K562 (cell line): Measurements from ENCODE around the gene MBP. TPM values are rescaled to one million over a fixed set of nuclear protein-coding genes. Genes with fewer than 3 reads are reported as not detected.

ENCODE experiments used
- ATAC-seq: fragments of 200-7000 bp; cut with Tn5 transposase; 3 replicates; pipeline ENCODE4 v1.9.1; 2020; ENCODE audit warnings: moderate library complexity
- BruUV-seq: library from RNA; stranded (reverse); fragments of 400-500 nt; replicated peaks from 2 replicates; lab custom pipeline; 2021; lab: Mats Ljungman, UMichigan
- CTCF ChIA-PET: fragments of 300-600 bp; formaldehyde crosslinking; extraction: SDS; loops from one replicate; lab custom pipeline; 2021; ENCODE audit warnings: low intra/inter-chr PET ratio; lab: Yijun Ruan, JAX
- POLR2A ChIA-PET: fragments of 300-600, 350-650 bp; sonication (Branson Sonifier 250); formaldehyde crosslinking; extraction: SDS; loops from one replicate; lab custom pipeline; 2021; ENCODE audit warnings: antibody characterized with exemption, inconsistent platforms; lab: Yijun Ruan, JAX
- DNase-seq, 4 experiments: peaks; one replicate each; pipeline versions ENCODE4 v3.0.0 to v3.0.0-alpha.2; 2011 to 2018; ENCODE audit warnings: low spot score in 3 of 4, mixed read lengths in 3 of 4; ENCODE audit errors: extremely low read depth in 1 of 4
- FAIRE-seq: peaks from 2 replicates; lab custom pipeline; 2011; peaks lifted over from hg19 to GRCh38; lab: Jason Lieb, UNC
- H2AFZ ChIP-seq: 2 replicates; pipeline ENCODE4 v1.6.0; 2011; ENCODE audit warnings: low read depth, low read length, control low read depth, inconsistent platforms
- H3K27ac ChIP-seq: fragments of 200-600 bp; 3 replicates; pipeline ENCODE4 v1.8.0; 2011; ENCODE audit warnings: low read depth, mild to moderate bottlenecking, control low read depth, inconsistent platforms, low read length, moderate library complexity, mixed read lengths; ENCODE audit errors: extremely low read depth
- H3K27me3 ChIP-seq, 2 experiments: fragments of 300-600 bp in 1 of 2; 2 replicates in 1 of 2; 3 replicates in 1 of 2; pipeline versions ENCODE4 v1.6.0 to v1.8.0; 2011; ENCODE audit warnings: inconsistent platforms in 2 of 2, low read length in 2 of 2, mild to moderate bottlenecking in 1 of 2, mixed read lengths in 1 of 2, moderate library complexity in 1 of 2; ENCODE audit not compliant: control insufficient read depth in 2 of 2, insufficient read depth in 2 of 2
- H3K36me3 ChIP-seq: fragments of 300-600 bp; 3 replicates; pipeline ENCODE4 v1.8.0; 2011; ENCODE audit warnings: mild to moderate bottlenecking, low read length, inconsistent platforms; ENCODE audit not compliant: control insufficient read depth, insufficient read depth
- H3K4me1 ChIP-seq, 2 experiments: fragments of 200-600 bp in 1 of 2; replicated peaks in 1 of 2; 2 replicates in 1 of 2; 3 replicates in 1 of 2; pipeline versions ENCODE4 v1.5.1 to v1.8.0; 2011; ENCODE audit warnings: inconsistent platforms in 2 of 2, low read length in 2 of 2, mild to moderate bottlenecking in 1 of 2, mixed read lengths in 1 of 2, moderate library complexity in 1 of 2; ENCODE audit not compliant: control insufficient read depth in 2 of 2, insufficient read depth in 2 of 2
- H3K4me2 ChIP-seq: 2 replicates; pipeline ENCODE4 v1.6.1; 2011; ENCODE audit warnings: low read length, control low read depth, inconsistent platforms, mixed read lengths; ENCODE audit not compliant: insufficient read depth
- H3K4me3 ChIP-seq: fragments of 200-600 bp; sonication (generic), shearing (Covaris generic); 2 replicates; pipeline ENCODE4 v1.5.1; 2016; ENCODE audit warnings: control low read depth, inconsistent platforms
- H3K79me2 ChIP-seq: fragments of 200-600 bp; 3 replicates; pipeline ENCODE4 v1.8.0; 2011; ENCODE audit warnings: low read length, inconsistent platforms; ENCODE audit not compliant: control insufficient read depth, insufficient read depth
- H3K9ac ChIP-seq, 2 experiments: 2 replicates each; pipeline versions ENCODE4 v1.6.0 to v1.6.1; 2011; ENCODE audit warnings: low read depth in 2 of 2, low read length in 2 of 2, control low read depth in 1 of 2, inconsistent platforms in 1 of 2, mild to moderate bottlenecking in 1 of 2, mixed read lengths in 1 of 2; ENCODE audit not compliant: insufficient read depth in 1 of 2
- H3K9me1 ChIP-seq: one replicate; pipeline ENCODE4 v1.6.0; 2011; ENCODE audit warnings: inconsistent platforms, mild to moderate bottlenecking, low read length, moderate library complexity; ENCODE audit not compliant: control insufficient read depth, insufficient read depth
- H3K9me3 ChIP-seq: replicated peaks from 2 replicates; pipeline ENCODE4 v1.5.1; 2011; ENCODE audit warnings: low read depth, low read length, inconsistent platforms; ENCODE audit not compliant: control insufficient read depth, insufficient read depth
- H4K20me1 ChIP-seq: replicated peaks from 2 replicates; pipeline ENCODE4 v1.6.1; 2011; ENCODE audit warnings: low read length, inconsistent platforms, mixed read lengths; ENCODE audit not compliant: control insufficient read depth, insufficient read depth
- BDP1 ChIP-seq: IDR thresholded peaks from 3 replicates; pipeline ENCODE4 v1.6.1; 2011; ENCODE audit not compliant: insufficient read length, insufficient read depth
- BRF1 ChIP-seq: IDR thresholded peaks from 3 replicates; pipeline ENCODE4 v1.6.1; 2011; ENCODE audit warnings: borderline replicate concordance, mild to moderate bottlenecking; ENCODE audit not compliant: insufficient read length; ENCODE audit errors: extremely low read depth
- HNRNPH1 ChIP-seq: fragments of 200-400 bp; formaldehyde crosslinking; optimal IDR thresholded peaks from 2 replicates; pipeline ENCODE3; 2017; ENCODE audit warnings: low read depth, mild to moderate bottlenecking, low read length, moderate library complexity
- TFAP4 ChIP-seq: sonication (generic); formaldehyde crosslinking; IDR thresholded peaks from 2 replicates; pipeline ENCODE4 v1.8.0; 2022; ENCODE audit warnings: missing genetic modification reagents, mild to moderate bottlenecking, moderate library complexity, borderline replicate concordance
- TFE3 ChIP-seq: fragments of 450-650 bp; formaldehyde crosslinking; IDR thresholded peaks from 2 replicates; pipeline ENCODE4 v1.4.0; 2020; ENCODE audit warnings: mild to moderate bottlenecking, mixed read lengths
- ZNF41 ChIP-seq: fragments of 250-450 bp; sonication (Bioruptor Pico); conservative IDR thresholded peaks from 2 replicates; pipeline ENCODE4 v1.4.0; 2020; ENCODE audit warnings: mild to moderate bottlenecking
- ZNF584 ChIP-seq: fragments of 200-800 bp; sonication (Bioruptor generic); IDR thresholded peaks from 2 replicates; pipeline ENCODE4 v1.6.1; 2016; ENCODE audit warnings: low read depth, mild to moderate bottlenecking, missing genetic modification characterization, missing compliant biosample characterization
- WGBS: fragments of 100-300 bp; shearing (Covaris generic); methylation state at CpG from one replicate; pipeline ENCODE4 v1.1.6; 2016; ENCODE audit warnings: low coverage, mixed read lengths; ENCODE audit not compliant: insufficient coverage; ENCODE audit errors: missing lambda C conversion rate; 5-methylcytosine and 5-hydroxymethylcytosine counted together
- in situ Hi-C: fragments of 300-500 bp; cut with MboI; formaldehyde crosslinking; loops from 4 replicates; pipeline ENCODE4 v1.15.0; 2018; ENCODE audit warnings: inconsistent platforms, mixed read lengths
- intact Hi-C: fragments of 100-400 bp; cut with micrococcal nuclease; formaldehyde crosslinking; loops from 2 replicates; pipeline ENCODE4 v1.14.2; 2022
- polyA plus RNA-seq, 8 experiments: library from polyadenylated mRNA; depleted of rRNA in 4 of 8; stranded (reverse) in 5 of 8; unstranded in 3 of 8; fragments of >200 nt; fragmentation: Nextera tagmentation in 2 of 8; fragmentation: Illumina TruSeq in 1 of 8; extraction: Ambion mirVana in 2 of 8; extraction: Trizol in 1 of 8; gene quantifications; 2 replicates each; pipeline versions ENCODE4 v1.2.1 to v1.2.3, GENCODE V29; 2011 to 2014; ENCODE audit warnings: inconsistent platforms in 1 of 8, missing spikeins in 1 of 8
- total RNA-seq, 7 experiments: library from RNA; depleted of rRNA in 6 of 7; stranded (reverse); fragments of >200 nt in 6 of 7; fragmentation: Illumina TruSeq in 2 of 7; extraction: Trizol in 2 of 7; gene quantifications; 2 replicates each; pipeline versions ENCODE4 v1.2.1 to v1.2.3, GENCODE V29; 2011 to 2021; ENCODE audit warnings: low replicate concordance in 1 of 7

The MBP gene
- total and polyA plus RNA-seq, 9 of the 15 experiments (the other 6 are each of a cell fraction or from before 2014, with no cell fraction given), result 0.09 TPM; not detected in 8

- Histone ChIP-seq H2AFZ (no peak overlapping the region), H3K9me3 (no peaks in the 10 kb centered on the region), H4K20me1 (no peaks in the 10 kb centered on the region), H3K79me2 (no peaks in the 10 kb centered on the region), H3K9ac (no peak overlapping the region), H3K27ac (no peak overlapping the region), H3K4me1 (no peaks in the 10 kb centered on the region), H3K4me2 (no peak overlapping the region), H3K9me1 (no peaks in the 10 kb centered on the region), H3K36me3 (no peaks in the 10 kb centered on the region), H3K4me3 (no peak overlapping the region), H3K27me3 (no peaks in the 10 kb centered on the region)
- intact Hi-C loops, result no loop called here
- no peak for DNase-seq
- in situ Hi-C loops, result no loop called here
- ChIA-PET CTCF (no interaction called here), POLR2A (no interaction called here)
- no peak for FAIRE-seq
- TF ChIP-seq ZNF584 (CRISPR knock-in tag), result no peak
- no peak for TF ChIP-seq ZNF41
- no peak for TF ChIP-seq TFAP4 (CRISPR knock-in tag)
- peak; percentile 87 for TF ChIP-seq TFE3
- no peak for TF ChIP-seq BRF1
- TF ChIP-seq HNRNPH1, result no peak
- TF ChIP-seq BDP1, result no peak
- ATAC-seq, result no peak
- under 1% methylated on average over 12 of the region's 12 CpGs for WGBS
- BruUV-seq, result no TSS peak
Observed at GRCh38 chr18:77181950-77182707, 49.5 kb upstream of the MBP start.
